ENCODE results near the gene CEP72. TPM values are rescaled to one million over a fixed set of nuclear protein-coding genes. Genes with fewer than 3 reads are reported as not detected.

Gene CEP72
- total and polyA plus RNA-seq, 10 of the 15 experiments (the other 5 are each of a cell fraction or from before 2014, with no cell fraction given), result 0.35 to 13.5 (median 8.3) TPM

DNA sequence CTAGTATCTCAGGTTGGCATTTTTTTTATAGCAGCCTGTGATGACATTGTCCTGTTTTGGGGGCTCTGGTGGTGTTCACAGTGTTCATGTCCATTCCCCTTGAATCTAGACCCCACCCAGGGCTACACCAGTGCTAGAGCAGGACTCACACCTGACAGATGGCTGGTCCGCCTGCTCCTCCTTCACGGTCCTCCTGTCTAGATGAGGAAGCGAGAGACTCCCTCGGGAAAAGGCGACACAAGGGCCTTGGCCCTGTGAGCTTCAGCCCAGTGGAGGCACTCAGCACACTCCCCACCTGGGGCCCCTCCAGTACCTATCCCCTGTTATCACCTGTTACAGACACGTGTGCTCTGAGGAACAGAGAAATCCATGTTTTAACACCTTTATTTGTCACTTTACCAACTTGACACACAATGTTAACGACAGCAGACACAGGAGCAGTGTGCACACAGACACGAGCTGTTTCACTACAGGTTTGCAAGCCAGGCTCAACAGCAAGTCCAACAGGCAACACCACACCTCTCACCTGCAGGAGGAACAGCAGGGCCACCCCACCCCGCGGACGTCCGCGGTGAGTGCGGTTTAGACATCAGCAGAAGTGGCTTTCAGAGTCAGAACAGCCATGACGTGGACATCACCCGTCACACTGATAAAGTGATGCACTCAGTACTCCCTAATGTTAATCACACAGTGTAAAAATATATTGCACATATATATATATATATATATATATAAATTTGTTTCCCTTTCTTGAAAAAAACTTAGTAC, 47.5 kb downstream of the CEP72 start:
- no peak for TF ChIP-seq SIX5 (IDR thresholded peaks at IDR 0.05; ENCODE audit: low read depth, low read length, severe bottlenecking)
- no peak for TF ChIP-seq PML (IDR thresholded peaks at IDR 0.05; ENCODE audit: low read length)
- no peak for TF ChIP-seq SUPT20H (IDR thresholded peaks at IDR 0.05; ENCODE audit: borderline replicate concordance, control insufficient read depth, low read depth, low read length)
- TF ChIP-seq, protein P1, sequence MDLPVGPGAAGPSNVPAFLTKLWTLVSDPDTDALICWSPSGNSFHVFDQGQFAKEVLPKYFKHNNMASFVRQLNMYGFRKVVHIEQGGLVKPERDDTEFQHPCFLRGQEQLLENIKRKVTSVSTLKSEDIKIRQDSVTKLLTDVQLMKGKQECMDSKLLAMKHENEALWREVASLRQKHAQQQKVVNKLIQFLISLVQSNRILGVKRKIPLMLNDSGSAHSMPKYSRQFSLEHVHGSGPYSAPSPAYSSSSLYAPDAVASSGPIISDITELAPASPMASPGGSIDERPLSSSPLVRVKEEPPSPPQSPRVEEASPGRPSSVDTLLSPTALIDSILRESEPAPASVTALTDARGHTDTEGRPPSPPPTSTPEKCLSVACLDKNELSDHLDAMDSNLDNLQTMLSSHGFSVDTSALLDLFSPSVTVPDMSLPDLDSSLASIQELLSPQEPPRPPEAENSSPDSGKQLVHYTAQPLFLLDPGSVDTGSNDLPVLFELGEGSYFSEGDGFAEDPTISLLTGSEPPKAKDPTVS (IDR thresholded peaks at IDR 0.05; ENCODE audit: low read depth, low read length), result no peak
- TF ChIP-seq ESRRA (IDR thresholded peaks at IDR 0.05; ENCODE audit: low read length), result no peak
- TF ChIP-seq SREBF1 (IDR thresholded peaks at IDR 0.05; ENCODE audit: low read length), result no peak
- no peak for TF ChIP-seq EGR1 (IDR thresholded peaks at IDR 0.05; ENCODE audit: borderline replicate concordance in 1 of 2, low read depth in 2 of 2, low read length in 2 of 2)
- TF ChIP-seq SREBF2 (IDR thresholded peaks at IDR 0.05; ENCODE audit: low read length), result no peak
- no peak for TF ChIP-seq YY1 (IDR thresholded peaks at IDR 0.05; ENCODE audit: low read depth, low read length)
- TF ChIP-seq POU2F2 (IDR thresholded peaks at IDR 0.05; ENCODE audit: borderline replicate concordance, low read depth, low read length), result no peak
- TF ChIP-seq RELA (IDR thresholded peaks at IDR 0.05; ENCODE audit: borderline replicate concordance, partially characterized antibody), result no peak
- TF ChIP-seq ZBTB33 (IDR thresholded peaks at IDR 0.05), result no peak
- no peak for TF ChIP-seq EZH2 (IDR thresholded peaks at IDR 0.05; ENCODE audit: borderline replicate concordance, control insufficient read depth, low read depth, low read length)
- TF ChIP-seq, protein P2, sequence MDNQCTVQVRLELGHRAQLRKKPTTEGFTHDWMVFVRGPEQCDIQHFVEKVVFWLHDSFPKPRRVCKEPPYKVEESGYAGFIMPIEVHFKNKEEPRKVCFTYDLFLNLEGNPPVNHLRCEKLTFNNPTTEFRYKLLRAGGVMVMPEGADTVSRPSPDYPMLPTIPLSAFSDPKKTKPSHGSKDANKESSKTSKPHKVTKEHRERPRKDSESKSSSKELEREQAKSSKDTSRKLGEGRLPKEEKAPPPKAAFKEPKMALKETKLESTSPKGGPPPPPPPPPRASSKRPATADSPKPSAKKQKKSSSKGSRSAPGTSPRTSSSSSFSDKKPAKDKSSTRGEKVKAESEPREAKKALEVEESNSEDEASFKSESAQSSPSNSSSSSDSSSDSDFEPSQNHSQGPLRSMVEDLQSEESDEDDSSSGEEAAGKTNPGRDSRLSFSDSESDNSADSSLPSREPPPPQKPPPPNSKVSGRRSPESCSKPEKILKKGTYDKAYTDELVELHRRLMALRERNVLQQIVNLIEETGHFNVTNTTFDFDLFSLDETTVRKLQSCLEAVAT (IDR thresholded peaks at IDR 0.05), result no peak
- no peak for TF ChIP-seq FOS (IDR thresholded peaks at IDR 0.05; ENCODE audit: borderline replicate concordance, extremely low read depth, insufficient read length)
- TF ChIP-seq ZNF217 (IDR thresholded peaks at IDR 0.05), result no peak
- no peak for TF ChIP-seq SMAD1 (IDR thresholded peaks at IDR 0.05; ENCODE audit: low read depth, partially characterized antibody)
- no peak for TF ChIP-seq GABPA (IDR thresholded peaks at IDR 0.05; ENCODE audit: low read depth)
- TF ChIP-seq TBL1XR1 (IDR thresholded peaks at IDR 0.05; ENCODE audit: low read depth, low read length), result no peak
- no peak for TF ChIP-seq CHD1 (IDR thresholded peaks at IDR 0.05; ENCODE audit: low read depth, low read length)
- DNase-seq (ENCODE audit: low read depth, low spot score) (no peak), FAIRE-seq (no peak), ATAC-seq (no peak)
- Histone ChIP-seq H3K79me2 (ENCODE audit: control insufficient read depth, insufficient read depth, low read length) (no peaks in the 10 kb centered on the region), H3K9ac (ENCODE audit: control insufficient read depth, insufficient read depth, low read length) (no peak overlapping the region), H3K4me2 (ENCODE audit: control insufficient read depth, insufficient read depth) (no peak overlapping the region), H4K20me1 (ENCODE audit: control insufficient read depth, insufficient read depth) (no peaks in the 10 kb centered on the region), H3K36me3 (ENCODE audit: control insufficient read depth in 2 of 2, insufficient read depth in 2 of 2, low read length in 1 of 2) (peaks cover 16% of the 10 kb centered on the region in 2 experiments), H2AFZ (ENCODE audit: control insufficient read depth, low read depth, low read length) (no peak overlapping the region), H3K9me3 (replicated peaks; ENCODE audit: control insufficient read depth, insufficient read depth, low read length) (no peaks in the 10 kb centered on the region; the same call in 2 of the 3 replicates), H3K4me1 (ENCODE audit: control insufficient read depth, insufficient read depth, low read length) (no peaks in the 10 kb centered on the region), H3K4me3 (no peak overlapping the region), H3K27me3 (replicated peaks in 1 of 2; ENCODE audit: control insufficient read depth in 2 of 2, insufficient read depth in 2 of 2, low read length in 1 of 2) (no peaks in the 10 kb centered on the region), H3K27ac (ENCODE audit: control insufficient read depth, insufficient read depth) (no peak overlapping the region)
- intact Hi-C loops (cut with micrococcal nuclease; ENCODE audit: unreplicated experiment) (loop anchor here (10.0 kb wide), 1 partner anchor 345 kb away; no protein-coding TSS in a partner anchor), in situ Hi-C loops (cut with MboI) (no loop called here)
- POLR2A ChIA-PET, result no interaction called here
- CTCF ChIA-PET, result no interaction called here
- 91% methylated on average over 16 of the region's 16 CpGs for WGBS (ENCODE audit: insufficient coverage, insufficient replicate concordance, low lambda C conversion rate, missing lambda C conversion rate)
- SMC1A ChIA-PET (ENCODE audit: uncharacterized antibody, unreplicated experiment), result no interaction called here
- no TSS peak for BruUV-seq (replicated peaks)
- RAD21 ChIA-PET (ENCODE audit: unreplicated experiment), result no interaction called here

Data from GM12878 (cell line).